Mesodermal cell (in vitro differentiated cells): ENCODE results near the gene DGAT2L6.
"Not testable (repeated sequence)": the region's sequence is repeated elsewhere in the genome, so short reads cannot be mapped to it uniquely, and the experiment has no call there.

ENCODE experiments used
- H3K27ac ChIP-seq: 2 replicates; pipeline ENCODE4 v1.7.0; 2013; ENCODE audit warnings: mild to moderate bottlenecking, low read depth, low read length, moderate library complexity; ENCODE audit not compliant: severe bottlenecking
- H3K36me3 ChIP-seq: 2 replicates; pipeline ENCODE4 v1.7.1; 2013; ENCODE audit warnings: mild to moderate bottlenecking, low read length, moderate library complexity; ENCODE audit not compliant: control insufficient read depth, insufficient read depth
- H3K4me1 ChIP-seq: one replicate; pipeline ENCODE4 v1.7.1; 2013; ENCODE audit warnings: mild to moderate bottlenecking, low read length; ENCODE audit not compliant: insufficient read depth, control insufficient read depth, poor library complexity, severe bottlenecking
- H3K4me3 ChIP-seq: 2 replicates; pipeline ENCODE4 v1.7.0; 2013; ENCODE audit warnings: low read length, control low read depth, mild to moderate bottlenecking; ENCODE audit not compliant: insufficient read depth, poor library complexity, severe bottlenecking; ENCODE audit errors: extremely low read depth
- H3K9me3 ChIP-seq: 2 replicates; pipeline ENCODE4 v1.7.1; 2013; ENCODE audit warnings: mild to moderate bottlenecking, low read length, moderate library complexity; ENCODE audit not compliant: control insufficient read depth
- WGBS, 2 experiments: methylation state at CpG; one replicate each; pipeline ENCODE4 v1.1.5; 2013; ENCODE audit warnings: missing lambda C conversion rate in 2 of 2; ENCODE audit not compliant: insufficient coverage in 2 of 2; 5-methylcytosine and 5-hydroxymethylcytosine counted together

The DGAT2L6 gene

GRCh38 chrX:70196961-70197720 is 19.9 kb downstream of the DGAT2L6 start:
- WGBS, 2 experiments, result 39 to 50% methylated on average over 1 to 3 of the region's 12 CpGs
- no peak overlapping the region for H3K4me3 ChIP-seq
- no peaks in the 10 kb centered on the region for H3K4me1 ChIP-seq
- no peak overlapping the region for H3K27ac ChIP-seq
- H3K36me3 ChIP-seq, result no peaks in the 10 kb centered on the region
- peaks cover 3% of the 10 kb centered on the region for H3K9me3 ChIP-seq

- H3K4me3 ChIP-seq, result no peak overlapping the region
- H3K9me3 ChIP-seq, result no peaks in the 10 kb centered on the region
- no peaks in the 10 kb centered on the region for H3K36me3 ChIP-seq
- no peak overlapping the region for H3K27ac ChIP-seq
- no peaks in the 10 kb centered on the region for H3K4me1 ChIP-seq
- WGBS, 2 experiments, result 100% methylated on average over 1 of the region's 5 CpGs; no CpG with 5 or more reads in 1 of the 2 experiments
Measured at GRCh38 chrX:70201732-70202131, 24.4 kb downstream of the DGAT2L6 start.

- Histone ChIP-seq H3K9me3 (no peaks in the 10 kb centered on the region), H3K4me1 (no peaks in the 10 kb centered on the region), H3K36me3 (no peaks in the 10 kb centered on the region), H3K27ac (no peak overlapping the region), H3K4me3 (no peak overlapping the region)
Measured at GRCh38 chrX:70208479-70208878, 31.2 kb downstream of the DGAT2L6 start.

GRCh38 chrX:70209570-70209969 is 32.3 kb downstream of the DGAT2L6 start:
- no CpG with 5 or more reads among the region's 6 CpGs for WGBS, 2 experiments
- not testable (repeated sequence) for H3K4me3 ChIP-seq

GRCh38 chrX:70219938-70220764 is 42.9 kb downstream of the DGAT2L6 start:
- no peaks in the 10 kb centered on the region for H3K36me3 ChIP-seq
- no peak overlapping the region for H3K27ac ChIP-seq
- no peaks in the 10 kb centered on the region for H3K4me1 ChIP-seq
- H3K9me3 ChIP-seq, result no peaks in the 10 kb centered on the region
- no peak overlapping the region for H3K4me3 ChIP-seq
- no CpG with 5 or more reads among the region's 5 CpGs for WGBS, 2 experiments

More at GRCh38 chrX:70209570-70209969, 32.3 kb downstream of the DGAT2L6 start:
- H3K4me1 ChIP-seq, H3K27ac ChIP-seq, H3K9me3 ChIP-seq, H3K36me3 ChIP-seq: not testable (repeated sequence)

- Histone ChIP-seq H3K4me1 (no peaks in the 10 kb centered on the region), H3K36me3 (no peaks in the 10 kb centered on the region), H3K27ac (no peak overlapping the region), H3K9me3 (no peaks in the 10 kb centered on the region), H3K4me3 (no peak overlapping the region)
Measured at GRCh38 chrX:70226048-70226447, 48.8 kb downstream of the DGAT2L6 start.

GRCh38 chrX:70226687-70227086 is 49.4 kb downstream of the DGAT2L6 start:
- WGBS, 2 experiments, result no CpG with 5 or more reads among the region's 2 CpGs
- Histone ChIP-seq H3K4me1 (no peaks in the 10 kb centered on the region), H3K27ac (no peak overlapping the region), H3K36me3 (no peaks in the 10 kb centered on the region), H3K4me3 (no peak overlapping the region), H3K9me3 (no peaks in the 10 kb centered on the region)

- no peaks in the 10 kb centered on the region for H3K36me3 ChIP-seq
- WGBS, 2 experiments, result no CpG with 5 or more reads among the region's 4 CpGs
- H3K4me3 ChIP-seq, result no peak overlapping the region
- no peaks in the 10 kb centered on the region for H3K4me1 ChIP-seq
- H3K27ac ChIP-seq, result no peak overlapping the region
- H3K9me3 ChIP-seq, result no peaks in the 10 kb centered on the region
Measured at GRCh38 chrX:70231666-70232065, 54.4 kb downstream of the DGAT2L6 start.

GRCh38 chrX:70234355-70234754 is 57.1 kb downstream of the DGAT2L6 start, which contains the start of gene AWAT1:
AWAT1 (plus strand) TSS chrX:70234655; CDS start chrX:70234696, 41 bp downstream.
- WGBS, 2 experiments, result 50% methylated on average over 1 of the region's 3 CpGs; no CpG with 5 or more reads in 1 of the 2 experiments
- no peaks in the 10 kb centered on the region for H3K4me1 ChIP-seq
- H3K27ac ChIP-seq, result no peak within 1 kb of the TSS
- H3K4me3 ChIP-seq, result no peak within 1 kb of the TSS
- no peaks in the 10 kb centered on the region for H3K9me3 ChIP-seq
- no peaks in the 10 kb centered on the region for H3K36me3 ChIP-seq

- no peaks in the 10 kb centered on the region for H3K36me3 ChIP-seq
- H3K4me3 ChIP-seq, result no peak overlapping the region
- no peaks in the 10 kb centered on the region for H3K4me1 ChIP-seq
- 63% methylated on average over 1 of the region's 1 CpG; no CpG with 5 or more reads in 1 of the 2 experiments for WGBS, 2 experiments
- H3K27ac ChIP-seq, result no peak overlapping the region
- no peaks in the 10 kb centered on the region for H3K9me3 ChIP-seq
Measured at GRCh38 chrX:70240751-70241150, 63.5 kb downstream of the DGAT2L6 start.

- no peak overlapping the region for H3K4me3 ChIP-seq
- H3K36me3 ChIP-seq, result no peaks in the 10 kb centered on the region
- 89 to 100% methylated on average over 1 of the region's 2 CpGs for WGBS, 2 experiments
- H3K4me1 ChIP-seq, result no peaks in the 10 kb centered on the region
- H3K27ac ChIP-seq, result no peak overlapping the region
- no peaks in the 10 kb centered on the region for H3K9me3 ChIP-seq
Measured at GRCh38 chrX:70241501-70241900, 64.2 kb downstream of the DGAT2L6 start.
